ENCODE results near the gene MCTP1. TPM values are rescaled to one million over a fixed set of nuclear protein-coding genes. Genes with fewer than 3 reads are reported as not detected.

The MCTP1 gene
- total RNA-seq, 4 donors from 2014 or later = 5.4 to 22.1 (median 5.8) TPM

GRCh38 chr5:94810877-94811276 lies 474.0 kb downstream of the MCTP1 start:
- intact Hi-C loops (cut with DNase I; ENCODE audit: low total_unique reads) (no loop called here), in situ Hi-C loops (cut with MboI; ENCODE audit: low sequenced_read_pairs in 4 of 4) (no loop called here)
- ATAC-seq (no peak), DNase-seq (no peak)
- no peak overlapping the region for H3K4me3 ChIP-seq
- no peak overlapping the region for H3K27ac ChIP-seq
- H3K36me3 ChIP-seq = no peaks in the 10 kb centered on the region
- H3K9me3 ChIP-seq = no peaks in the 10 kb centered on the region
- no peaks in the 10 kb centered on the region for H3K4me1 ChIP-seq
- no peaks in the 10 kb centered on the region for H3K27me3 ChIP-seq
- no peak for TF ChIP-seq POLR2A (IDR thresholded peaks at IDR 0.05)
- TF ChIP-seq, protein P1, sequence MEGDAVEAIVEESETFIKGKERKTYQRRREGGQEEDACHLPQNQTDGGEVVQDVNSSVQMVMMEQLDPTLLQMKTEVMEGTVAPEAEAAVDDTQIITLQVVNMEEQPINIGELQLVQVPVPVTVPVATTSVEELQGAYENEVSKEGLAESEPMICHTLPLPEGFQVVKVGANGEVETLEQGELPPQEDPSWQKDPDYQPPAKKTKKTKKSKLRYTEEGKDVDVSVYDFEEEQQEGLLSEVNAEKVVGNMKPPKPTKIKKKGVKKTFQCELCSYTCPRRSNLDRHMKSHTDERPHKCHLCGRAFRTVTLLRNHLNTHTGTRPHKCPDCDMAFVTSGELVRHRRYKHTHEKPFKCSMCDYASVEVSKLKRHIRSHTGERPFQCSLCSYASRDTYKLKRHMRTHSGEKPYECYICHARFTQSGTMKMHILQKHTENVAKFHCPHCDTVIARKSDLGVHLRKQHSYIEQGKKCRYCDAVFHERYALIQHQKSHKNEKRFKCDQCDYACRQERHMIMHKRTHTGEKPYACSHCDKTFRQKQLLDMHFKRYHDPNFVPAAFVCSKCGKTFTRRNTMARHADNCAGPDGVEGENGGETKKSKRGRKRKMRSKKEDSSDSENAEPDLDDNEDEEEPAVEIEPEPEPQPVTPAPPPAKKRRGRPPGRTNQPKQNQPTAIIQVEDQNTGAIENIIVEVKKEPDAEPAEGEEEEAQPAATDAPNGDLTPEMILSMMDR (IDR thresholded peaks at IDR 0.05 in 4 of 5, conservative IDR thresholded peaks at IDR 0.05 in 1 of 5) = no peak

- no peak overlapping the region for H3K27ac ChIP-seq
Measured at GRCh38 chr5:94810281-94810680, 474.6 kb downstream of the MCTP1 start.

GRCh38 chr5:94808497-94808896 lies 476.4 kb downstream of the MCTP1 start:
- no peak for ATAC-seq

More at GRCh38 chr5:94810281-94810680, 474.6 kb downstream of the MCTP1 start:
- Histone ChIP-seq H3K4me3 (no peak overlapping the region), H3K9me3 (no peaks in the 10 kb centered on the region), H3K27me3 (no peaks in the 10 kb centered on the region), H3K36me3 (no peaks in the 10 kb centered on the region), H3K4me1 (no peaks in the 10 kb centered on the region)
- no peak for DNase-seq
- TF ChIP-seq POLR2A (IDR thresholded peaks at IDR 0.05) = no peak
- TF ChIP-seq, protein P1 (IDR thresholded peaks at IDR 0.05 in 4 of 5, conservative IDR thresholded peaks at IDR 0.05 in 1 of 5) = no peak
- in situ Hi-C loops (cut with MboI; ENCODE audit: low sequenced_read_pairs in 4 of 4) (no loop called here), intact Hi-C loops (cut with DNase I; ENCODE audit: low total_unique reads) (no loop called here)
- no peak for ATAC-seq

DNA sequence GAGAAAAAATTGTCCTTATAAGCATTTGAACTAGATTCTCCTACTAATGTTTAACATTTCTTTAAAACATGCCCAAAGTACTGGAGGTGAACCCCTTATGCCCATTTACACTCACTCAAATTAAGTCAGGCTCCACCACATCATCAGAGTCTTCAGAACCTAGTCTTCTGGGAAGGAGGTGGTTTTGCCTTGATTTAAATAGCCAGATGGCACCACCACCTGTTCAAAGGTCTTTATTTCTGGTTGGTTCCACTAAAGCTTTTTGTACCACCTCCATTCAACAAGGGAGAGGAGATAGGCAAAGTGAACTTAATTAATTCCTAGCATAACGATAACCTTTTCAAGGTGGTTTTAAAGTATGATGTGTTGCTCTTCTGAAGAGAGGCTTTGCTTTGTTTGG lies 476.9 kb downstream of the MCTP1 start:
- Histone ChIP-seq H3K4me1 (no peaks in the 10 kb centered on the region), H3K36me3 (no peaks in the 10 kb centered on the region), H3K4me3 (no peak overlapping the region), H3K9me3 (no peaks in the 10 kb centered on the region), H3K27me3 (no peaks in the 10 kb centered on the region), H3K27ac (no peak overlapping the region)
- ATAC-seq (no peak), DNase-seq (no peak)
- intact Hi-C loops (cut with DNase I; ENCODE audit: low total_unique reads) = no loop called here
- no peak for TF ChIP-seq POLR2A (IDR thresholded peaks at IDR 0.05)
- TF ChIP-seq, protein P1 (IDR thresholded peaks at IDR 0.05 in 4 of 5, conservative IDR thresholded peaks at IDR 0.05 in 1 of 5) = no peak
- in situ Hi-C loops (cut with MboI; ENCODE audit: low sequenced_read_pairs in 4 of 4) = no loop called here

More at GRCh38 chr5:94808497-94808896, 476.4 kb downstream of the MCTP1 start:
- Histone ChIP-seq H3K27ac (no peak overlapping the region), H3K36me3 (no peaks in the 10 kb centered on the region), H3K4me1 (no peaks in the 10 kb centered on the region), H3K4me3 (no peak overlapping the region), H3K9me3 (no peaks in the 10 kb centered on the region), H3K27me3 (no peaks in the 10 kb centered on the region)
- no peak for DNase-seq
- in situ Hi-C loops (cut with MboI; ENCODE audit: low sequenced_read_pairs in 4 of 4) (no loop called here), intact Hi-C loops (cut with DNase I; ENCODE audit: low total_unique reads) (no loop called here)
- TF ChIP-seq, protein P1 (IDR thresholded peaks at IDR 0.05 in 4 of 5, conservative IDR thresholded peaks at IDR 0.05 in 1 of 5) = no peak
- no peak for TF ChIP-seq POLR2A (IDR thresholded peaks at IDR 0.05)

- intact Hi-C loops (cut with DNase I; ENCODE audit: low total_unique reads) = no loop called here
- DNase-seq (no peak), ATAC-seq (no peak)
- Histone ChIP-seq H3K4me3 (no peak overlapping the region), H3K4me1 (no peaks in the 10 kb centered on the region), H3K9me3 (no peaks in the 10 kb centered on the region), H3K27me3 (no peaks in the 10 kb centered on the region), H3K27ac (no peak overlapping the region), H3K36me3 (no peaks in the 10 kb centered on the region)
- no peak for TF ChIP-seq POLR2A (IDR thresholded peaks at IDR 0.05)
- TF ChIP-seq, protein P1 (IDR thresholded peaks at IDR 0.05 in 4 of 5, conservative IDR thresholded peaks at IDR 0.05 in 1 of 5) = no peak
- in situ Hi-C loops (cut with MboI; ENCODE audit: low sequenced_read_pairs in 4 of 4) = no loop called here
Measured at GRCh38 chr5:94802450-94802849, 482.4 kb downstream of the MCTP1 start.
